ENCODE measurements around the gene RUBCNL. TPM values are rescaled to one million over a fixed set of nuclear protein-coding genes. Genes with fewer than 3 reads are reported as not detected.

The RUBCNL gene
- total and polyA plus RNA-seq, 9 of the 15 experiments (the other 6 are each of a cell fraction or from before 2014, with no cell fraction given): 0.04 to 0.35 (median 0.12) TPM; not detected in 3

GRCh38 chr13:46314587-46314986 is 72.5 kb downstream of the RUBCNL start:
- intact Hi-C loops (cut with micrococcal nuclease) (no loop called here), in situ Hi-C loops (cut with MboI) (loop anchor here (25.0 kb wide), 1 partner anchor 377 kb away; no protein-coding TSS in a partner anchor)
- H3K9ac ChIP-seq (ENCODE audit: insufficient read depth in 1 of 2, low read depth in 2 of 2, low read length in 2 of 2): no peak overlapping the region
- H3K27ac ChIP-seq (ENCODE audit: extremely low read depth, low read depth, low read length): no peak overlapping the region
- no peaks in the 10 kb centered on the region for H3K9me1 ChIP-seq (ENCODE audit: control insufficient read depth, insufficient read depth, low read length)
- H2AFZ ChIP-seq (ENCODE audit: low read depth, low read length): no peak overlapping the region
- ATAC-seq: no peak
- 94% methylated on average over 1 of the region's 1 CpG for WGBS (ENCODE audit: insufficient coverage, low coverage, missing lambda C conversion rate)
- no peak overlapping the region for H3K4me3 ChIP-seq
- TF ChIP-seq ZNF146 (CRISPR knock-in tag; IDR thresholded peaks at IDR 0.05; ENCODE audit: unreplicated experiment): peak; percentile 62
- TF ChIP-seq ZNF717 (CRISPR knock-in tag; IDR thresholded peaks at IDR 0.05): no peak
- no peaks in the 10 kb centered on the region for H3K27me3 ChIP-seq (ENCODE audit: control insufficient read depth in 2 of 2, insufficient read depth in 2 of 2, low read length in 2 of 2)
- no peaks in the 10 kb centered on the region for H3K9me3 ChIP-seq (replicated peaks; ENCODE audit: control insufficient read depth, insufficient read depth, low read depth, low read length)
- CTCF ChIA-PET (ENCODE audit: low intra/inter-chr PET ratio): no interaction called here
- no peaks in the 10 kb centered on the region for H3K36me3 ChIP-seq (ENCODE audit: control insufficient read depth, insufficient read depth, low read length)
- POLR2A ChIA-PET: no interaction called here
- no peaks in the 10 kb centered on the region for H3K4me1 ChIP-seq (replicated peaks in 1 of 2; ENCODE audit: control insufficient read depth in 2 of 2, insufficient read depth in 2 of 2, low read length in 2 of 2)
- no peak for FAIRE-seq
- H3K4me2 ChIP-seq (ENCODE audit: insufficient read depth, low read length): no peak overlapping the region
- DNase-seq (ENCODE audit: extremely low read depth in 1 of 4, low spot score in 3 of 4): no peak
- H3K79me2 ChIP-seq (ENCODE audit: control insufficient read depth, insufficient read depth, low read length): no peaks in the 10 kb centered on the region
- BruUV-seq (replicated peaks): no TSS peak
- no peaks in the 10 kb centered on the region for H4K20me1 ChIP-seq (replicated peaks; ENCODE audit: control insufficient read depth, insufficient read depth, low read length)

- H3K27me3 ChIP-seq (ENCODE audit: control insufficient read depth in 2 of 2, insufficient read depth in 2 of 2, low read length in 2 of 2): no peaks in the 10 kb centered on the region
- ATAC-seq (no peak), DNase-seq (ENCODE audit: extremely low read depth in 1 of 4, low spot score in 3 of 4) (no peak), FAIRE-seq (no peak)
- intact Hi-C loops (cut with micrococcal nuclease): no loop called here
- no TSS peak for BruUV-seq (replicated peaks)
- CTCF ChIA-PET (ENCODE audit: low intra/inter-chr PET ratio): interaction anchor here (0.5 kb wide), 1 partner anchor 1341 kb away, joined by 3 read pairs; no protein-coding TSS in a partner anchor
- in situ Hi-C loops (cut with MboI): loop anchor here (25.0 kb wide), 1 partner anchor 376 kb away; no protein-coding TSS in a partner anchor
- no peaks in the 10 kb centered on the region for H3K4me1 ChIP-seq (replicated peaks in 1 of 2; ENCODE audit: control insufficient read depth in 2 of 2, insufficient read depth in 2 of 2, low read length in 2 of 2)
- no peaks in the 10 kb centered on the region for H4K20me1 ChIP-seq (replicated peaks; ENCODE audit: control insufficient read depth, insufficient read depth, low read length)
- peak overlapping the region; percentile 55; the same call in 1 of the 2 replicates for H2AFZ ChIP-seq (ENCODE audit: low read depth, low read length)
- no peaks in the 10 kb centered on the region for H3K79me2 ChIP-seq (ENCODE audit: control insufficient read depth, insufficient read depth, low read length)
- no peak overlapping the region for H3K4me2 ChIP-seq (ENCODE audit: insufficient read depth, low read length)
- 48% methylated on average over 6 of the region's 6 CpGs for WGBS (ENCODE audit: insufficient coverage, low coverage, missing lambda C conversion rate)
- no peak overlapping the region for H3K27ac ChIP-seq (ENCODE audit: extremely low read depth, low read depth, low read length)
- H3K9ac ChIP-seq (ENCODE audit: insufficient read depth in 1 of 2, low read depth in 2 of 2, low read length in 2 of 2): no peak overlapping the region
- no peaks in the 10 kb centered on the region for H3K36me3 ChIP-seq (ENCODE audit: control insufficient read depth, insufficient read depth, low read length)
- H3K9me3 ChIP-seq (replicated peaks; ENCODE audit: control insufficient read depth, insufficient read depth, low read depth, low read length): no peaks in the 10 kb centered on the region
- POLR2A ChIA-PET: interaction anchor here (0.6 kb wide), 1 partner anchor 735 kb away, joined by 3 read pairs; no protein-coding TSS in a partner anchor
- no peak overlapping the region for H3K4me3 ChIP-seq
- H3K9me1 ChIP-seq (ENCODE audit: control insufficient read depth, insufficient read depth, low read length): no peaks in the 10 kb centered on the region
- TF ChIP-seq TCF15 (CRISPR knock-in tag; IDR thresholded peaks at IDR 0.05) (no peak), ARNT (IDR thresholded peaks at IDR 0.05) (no peak), HDAC2 (IDR thresholded peaks at IDR 0.05) (no peak), SP1 (CRISPR knock-in tag; IDR thresholded peaks at IDR 0.05) (no peak), ZNF696 (CRISPR knock-in tag; conservative IDR thresholded peaks at IDR 0.05) (no peak), ZNF707 (CRISPR knock-in tag; conservative IDR thresholded peaks at IDR 0.05) (no peak), ETS2 (tag; IDR thresholded peaks at IDR 0.05; ENCODE audit: borderline replicate concordance, poor library complexity, severe bottlenecking) (no peak), BCLAF1 (IDR thresholded peaks at IDR 0.05; ENCODE audit: borderline replicate concordance in 1 of 2, control insufficient read depth in 1 of 2, low read depth in 2 of 2, low read length in 1 of 2) (no peak)
These were observed 73.4 kb downstream of the RUBCNL start for GRCh38 chr13:46313432-46314257.

Measured in K562 (cell line).